IgD-negative memory B cell (primary cell): ENCODE measurements around the gene DENND1B. TPM values are rescaled to one million over a fixed set of nuclear protein-coding genes. Genes with fewer than 3 reads are reported as not detected.
A peak's percentile ranks its signal among the peaks of the same experiment; 100 is the strongest.
"Not testable (repeated sequence)": the region's sequence is repeated elsewhere in the genome, so short reads cannot be mapped to it uniquely, and the experiment has no call there.

Source experiments
- H3K27ac Mint-ChIP-seq, 3 donors: one replicate each; pipeline ENCODE4 v1.8.0; 2020 to 2022; ENCODE audit warnings: mild to moderate bottlenecking in 3 of 3, mixed read lengths in 3 of 3, moderate library complexity in 1 of 3
- H3K27me3 Mint-ChIP-seq: one replicate; pipeline ENCODE4 v1.8.0; 2021; ENCODE audit warnings: mixed read lengths
- H3K36me3 Mint-ChIP-seq: one replicate; pipeline ENCODE4 v1.8.0; 2020; ENCODE audit warnings: mild to moderate bottlenecking, mixed read lengths
- H3K4me1 Mint-ChIP-seq, 3 donors: one replicate each; pipeline ENCODE4 v1.8.0; 2020 to 2022; ENCODE audit warnings: mixed read lengths in 3 of 3, mild to moderate bottlenecking in 1 of 3
- H3K4me3 Mint-ChIP-seq, 4 donors: one replicate each; pipeline ENCODE4 v1.8.0; 2020 to 2022; ENCODE audit warnings: mild to moderate bottlenecking in 4 of 4, mixed read lengths in 4 of 4, moderate library complexity in 3 of 4
- H3K9me3 Mint-ChIP-seq, 3 donors: one replicate each; pipeline ENCODE4 v1.8.0; 2020 to 2021; ENCODE audit warnings: mixed read lengths in 3 of 3, mild to moderate bottlenecking in 1 of 3
- polyA plus RNA-seq: library from polyadenylated mRNA; unstranded; fragments of 300-500 nt; fragmentation: Illumina TruSeq; gene quantifications from one replicate; pipeline ENCODE4 v1.2.3, GENCODE V29; 2021

Gene DENND1B
- polyA plus RNA-seq, 1 donor from 2014 or later = 10.5 TPM

- Mint-ChIP-seq H3K4me3 (peak overlapping the region; percentile 92 to 93 (median 92)), H3K27ac (peak overlapping the region in 2 of 3 donors; percentile 65 to 77), H3K36me3 (peaks cover 3% of the 10 kb centered on the region), H3K4me1 (peaks cover 54 to 59% (median 59%) of the 10 kb centered on the region in 3 donors), H3K27me3 (no peaks in the 10 kb centered on the region), H3K9me3 (no peaks in the 10 kb centered on the region)
These were observed 1.4 kb downstream of the DENND1B start for GRCh38 chr1:197773856-197774255.

GRCh38 chr1:197771904-197772556, 3.2 kb downstream of the DENND1B start:
- H3K4me1 Mint-ChIP-seq = peaks cover 39 to 52% (median 48%) of the 10 kb centered on the region in 3 donors
- peak overlapping the region in 1 of 3 donors; percentile 51 for H3K27ac Mint-ChIP-seq
- peak overlapping the region in 2 of 4 donors; percentile 43 to 93 for H3K4me3 Mint-ChIP-seq
- H3K9me3 Mint-ChIP-seq = no peaks in the 10 kb centered on the region
- peaks cover 4% of the 10 kb centered on the region for H3K36me3 Mint-ChIP-seq
- H3K27me3 Mint-ChIP-seq = no peaks in the 10 kb centered on the region

DNA sequence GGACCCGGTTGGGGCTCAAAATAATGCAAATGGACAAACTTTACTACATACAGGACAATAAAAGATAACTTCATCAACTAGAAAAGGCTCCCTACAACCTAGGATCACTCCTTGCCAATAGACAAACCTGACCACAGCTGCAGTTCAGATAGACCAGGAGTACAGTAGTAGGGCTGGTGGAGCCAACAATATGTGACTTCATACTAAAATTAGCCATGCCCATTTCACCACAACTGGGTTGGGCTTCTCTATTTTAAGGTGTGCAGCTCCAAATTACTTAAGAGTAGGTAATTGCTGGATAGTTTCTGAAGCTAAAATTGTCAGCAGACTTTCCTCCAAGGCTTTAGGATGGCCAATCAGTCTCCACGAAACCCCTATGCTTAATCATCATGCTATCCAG, 3.9 kb downstream of the DENND1B start:
- Mint-ChIP-seq H3K4me3 (peak overlapping the region in 3 of 4 donors; percentile 41 to 93 (median 43)), H3K9me3 (no peaks in the 10 kb centered on the region), H3K36me3 (peaks cover 4% of the 10 kb centered on the region), H3K27ac (no peak overlapping the region), H3K4me1 (peaks cover 36 to 47% (median 46%) of the 10 kb centered on the region in 3 donors), H3K27me3 (no peaks in the 10 kb centered on the region)

GRCh38 chr1:197770243-197770642, 5.0 kb downstream of the DENND1B start:
- Mint-ChIP-seq H3K9me3 (no peaks in the 10 kb centered on the region), H3K27ac (peak overlapping the region in 1 of 3 donors; percentile 25), H3K36me3 (peaks cover 4% of the 10 kb centered on the region), H3K4me1 (peaks cover 29 to 44% (median 40%) of the 10 kb centered on the region in 3 donors), H3K27me3 (no peaks in the 10 kb centered on the region), H3K4me3 (no peak overlapping the region)

DNA sequence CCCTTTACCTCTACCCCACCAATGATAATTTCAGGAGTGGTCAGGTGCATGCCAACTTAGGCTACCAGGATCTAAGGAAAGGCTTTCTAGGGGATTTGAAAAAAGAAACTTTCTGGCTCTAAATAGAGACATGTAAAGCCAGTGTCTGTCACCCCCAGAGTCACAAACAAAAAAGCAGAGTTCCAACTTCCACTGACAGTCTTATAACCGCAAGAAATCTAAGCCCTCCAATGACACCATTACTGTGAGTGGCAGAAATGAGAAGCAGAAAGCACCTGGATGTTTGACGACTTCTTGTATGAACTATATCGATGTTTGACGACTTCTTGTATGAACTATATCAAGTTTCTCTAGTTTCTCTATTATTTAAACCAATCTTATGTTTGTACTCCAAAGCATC, 6.0 kb downstream of the DENND1B start:
- Mint-ChIP-seq H3K27ac (no peak overlapping the region), H3K4me1 (peaks cover 28 to 42% (median 37%) of the 10 kb centered on the region in 3 donors), H3K9me3 (no peaks in the 10 kb centered on the region), H3K36me3 (peaks cover 4% of the 10 kb centered on the region), H3K4me3 (peak overlapping the region in 1 of 4 donors; percentile 26), H3K27me3 (no peaks in the 10 kb centered on the region)

DNA sequence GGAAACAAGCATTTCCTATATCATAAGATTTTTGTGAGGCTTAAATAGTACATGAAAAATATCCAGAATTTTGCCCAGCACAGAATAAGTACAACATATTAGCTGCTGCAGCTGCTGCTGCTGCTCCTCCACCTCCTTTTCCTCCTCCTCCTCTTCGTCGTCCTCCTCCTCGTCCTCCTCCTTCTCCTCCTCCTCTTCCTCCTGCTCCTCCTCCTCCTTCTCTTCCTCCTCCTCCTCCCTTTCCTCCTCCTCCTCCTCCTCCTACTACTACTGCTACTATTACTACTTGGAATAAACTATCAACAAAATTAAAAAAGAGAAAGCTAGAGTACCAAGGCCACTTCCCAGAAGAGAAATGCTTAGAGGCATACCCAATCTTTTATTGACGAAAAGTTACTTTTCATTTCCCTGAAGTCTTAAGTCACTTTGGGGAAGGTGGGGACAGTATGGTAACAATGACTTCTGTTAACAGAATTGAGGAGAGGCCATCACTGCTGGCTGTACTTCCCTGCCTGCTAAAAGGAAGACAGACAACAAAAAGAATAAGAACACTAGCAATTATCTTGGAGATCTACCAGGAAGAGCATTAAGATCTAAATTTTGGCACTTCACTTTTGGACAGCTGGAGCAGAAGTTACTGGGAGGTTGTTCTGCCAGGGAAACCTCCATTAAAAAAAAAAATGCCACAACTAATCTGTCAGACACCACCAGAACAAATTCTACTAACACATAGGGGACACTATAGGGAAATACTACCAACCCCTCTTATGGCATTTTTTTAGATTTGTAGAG, 7.1 kb downstream of the DENND1B start:
- no peak overlapping the region for H3K27ac Mint-ChIP-seq
- H3K36me3 Mint-ChIP-seq = peaks cover 4% of the 10 kb centered on the region
- peaks cover 18 to 38% (median 30%) of the 10 kb centered on the region in 3 donors for H3K4me1 Mint-ChIP-seq
- H3K4me3 Mint-ChIP-seq = no peak overlapping the region
- H3K9me3 Mint-ChIP-seq = no peaks in the 10 kb centered on the region
- H3K27me3 Mint-ChIP-seq = no peaks in the 10 kb centered on the region

- peaks cover 4% of the 10 kb centered on the region for H3K36me3 Mint-ChIP-seq
- H3K4me1 Mint-ChIP-seq = peaks cover 13 to 22% (median 20%) of the 10 kb centered on the region in 3 donors
- peak overlapping the region in 1 of 3 donors; percentile 9 for H3K27ac Mint-ChIP-seq
- no peaks in the 10 kb centered on the region for H3K27me3 Mint-ChIP-seq
- no peaks in the 10 kb centered on the region for H3K9me3 Mint-ChIP-seq
- no peak overlapping the region for H3K4me3 Mint-ChIP-seq
These were observed 11.5 kb downstream of the DENND1B start for GRCh38 chr1:197763769-197764168.

- Mint-ChIP-seq H3K36me3 (peaks cover 4% of the 10 kb centered on the region), H3K9me3 (no peaks in the 10 kb centered on the region), H3K4me1 (peaks cover 13 to 23% (median 19%) of the 10 kb centered on the region in 3 donors), H3K27me3 (no peaks in the 10 kb centered on the region), H3K27ac (peak overlapping the region in 1 of 3 donors; percentile 9), H3K4me3 (no peak overlapping the region)
These were observed 12.0 kb downstream of the DENND1B start for GRCh38 chr1:197763307-197763706.

GRCh38 chr1:197761654-197762053, 13.6 kb downstream of the DENND1B start:
- Mint-ChIP-seq H3K27me3 (no peaks in the 10 kb centered on the region), H3K9me3 (no peaks in the 10 kb centered on the region), H3K4me1 (peaks cover 13 to 22% (median 19%) of the 10 kb centered on the region in 3 donors), H3K36me3 (peaks cover 1% of the 10 kb centered on the region), H3K27ac (no peak overlapping the region), H3K4me3 (peak overlapping the region in 3 of 4 donors; percentile 7 to 73 (median 47))

DNA sequence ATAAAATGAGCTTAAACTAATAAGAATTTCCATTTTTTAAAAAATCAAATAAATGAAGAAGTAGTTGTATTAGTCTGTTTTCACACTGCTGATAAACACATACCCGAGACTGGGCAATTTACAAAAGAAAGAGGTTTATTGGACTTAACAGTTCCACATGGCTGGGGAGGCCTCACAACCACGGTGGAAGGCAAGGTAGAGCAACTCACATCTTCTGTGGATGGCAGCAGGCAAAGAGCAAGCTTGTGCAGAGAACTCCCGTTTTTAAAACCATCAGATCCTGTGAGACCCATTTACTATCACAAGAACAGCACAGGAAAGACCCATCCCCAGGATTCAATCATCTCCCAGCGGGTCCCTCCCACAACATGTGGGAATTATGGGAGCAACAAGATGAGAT, 19.7 kb downstream of the DENND1B start:
- Mint-ChIP-seq H3K36me3 (peaks cover 16% of the 10 kb centered on the region), H3K4me1 (peaks cover 11 to 30% (median 13%) of the 10 kb centered on the region in 3 donors), H3K27ac (peak overlapping the region in 2 of 3 donors; percentile 20 to 61)
- not testable (repeated sequence) for H3K4me3 Mint-ChIP-seq, H3K27me3 Mint-ChIP-seq, H3K9me3 Mint-ChIP-seq

- H3K27ac Mint-ChIP-seq, H3K27me3 Mint-ChIP-seq, H3K9me3 Mint-ChIP-seq, H3K4me3 Mint-ChIP-seq: not testable (repeated sequence)
- Mint-ChIP-seq H3K4me1 (peaks cover 19 to 33% (median 24%) of the 10 kb centered on the region in 3 donors), H3K36me3 (peaks cover 19% of the 10 kb centered on the region)
These were observed 22.6 kb downstream of the DENND1B start for GRCh38 chr1:197752652-197753164.

- H3K36me3 Mint-ChIP-seq = peaks cover 19% of the 10 kb centered on the region
- H3K9me3 Mint-ChIP-seq = peaks cover 0 to 3% (median 0%) of the 10 kb centered on the region in 3 donors
- H3K27ac Mint-ChIP-seq = no peak overlapping the region
- peaks cover 25 to 35% (median 31%) of the 10 kb centered on the region in 3 donors for H3K4me1 Mint-ChIP-seq
- no peaks in the 10 kb centered on the region for H3K27me3 Mint-ChIP-seq
- H3K4me3 Mint-ChIP-seq = no peak overlapping the region
These were observed 24.9 kb downstream of the DENND1B start for GRCh38 chr1:197750366-197750765.

DNA sequence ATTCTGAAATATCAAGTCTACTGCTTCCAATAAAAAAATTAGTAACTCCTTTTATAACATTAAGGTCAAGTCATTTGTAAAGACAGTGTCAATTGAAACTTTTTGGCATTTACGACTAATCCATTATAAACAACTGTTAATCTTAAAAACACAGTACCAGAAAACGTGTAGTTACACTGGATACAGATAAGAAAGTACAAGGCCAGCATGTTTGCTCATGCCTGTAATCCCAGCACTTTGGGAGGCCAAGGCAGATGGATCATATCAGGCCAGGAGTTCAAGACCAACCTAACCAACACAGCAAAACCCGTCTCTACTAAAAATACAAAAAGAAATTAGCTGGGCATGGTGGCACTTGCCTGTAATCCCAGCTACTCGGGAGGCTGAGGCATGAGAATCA, 29.4 kb downstream of the DENND1B start:
- peaks cover 36 to 46% (median 43%) of the 10 kb centered on the region in 3 donors for H3K4me1 Mint-ChIP-seq
- peak overlapping the region in 1 of 3 donors; percentile 81 for H3K27ac Mint-ChIP-seq
- peaks cover 13% of the 10 kb centered on the region for H3K36me3 Mint-ChIP-seq
- H3K4me3 Mint-ChIP-seq = peak overlapping the region in 1 of 4 donors; percentile 24
- H3K27me3 Mint-ChIP-seq = no peaks in the 10 kb centered on the region
- no peaks in the 10 kb centered on the region for H3K9me3 Mint-ChIP-seq

GRCh38 chr1:197744979-197745378, 30.3 kb downstream of the DENND1B start:
- Mint-ChIP-seq H3K27me3 (no peaks in the 10 kb centered on the region), H3K27ac (no peak overlapping the region), H3K36me3 (peaks cover 9% of the 10 kb centered on the region), H3K4me3 (no peak overlapping the region), H3K9me3 (no peaks in the 10 kb centered on the region), H3K4me1 (peaks cover 33 to 41% (median 40%) of the 10 kb centered on the region in 3 donors)

DNA sequence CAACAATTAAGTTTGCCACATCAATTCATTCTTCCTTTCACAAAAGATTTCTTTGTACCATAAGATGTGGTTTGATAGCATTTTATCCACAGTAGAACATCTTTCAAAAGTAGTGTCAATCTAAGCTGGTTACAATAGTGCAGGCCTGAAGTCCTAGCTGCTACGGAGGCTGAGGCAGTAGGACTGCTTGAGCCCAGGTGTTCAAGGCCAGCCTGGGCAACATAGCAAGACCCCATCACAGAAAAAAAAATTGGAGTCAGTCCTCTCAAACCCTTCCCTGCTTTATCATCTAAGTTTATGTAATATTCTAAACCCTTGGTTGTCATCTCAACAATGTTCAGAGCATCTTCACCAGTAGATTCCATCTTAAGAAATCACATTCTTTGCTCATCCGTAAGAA, 31.7 kb downstream of the DENND1B start:
- no peak overlapping the region for H3K27ac Mint-ChIP-seq
- no peak overlapping the region for H3K4me3 Mint-ChIP-seq
- no peaks in the 10 kb centered on the region for H3K9me3 Mint-ChIP-seq
- H3K27me3 Mint-ChIP-seq = no peaks in the 10 kb centered on the region
- H3K4me1 Mint-ChIP-seq = peaks cover 35 to 52% (median 47%) of the 10 kb centered on the region in 3 donors
- peaks cover 9% of the 10 kb centered on the region for H3K36me3 Mint-ChIP-seq
